Measurements from ENCODE around the gene BCL11A.
"Not testable (repeated sequence)": the region's sequence is repeated elsewhere in the genome, so short reads cannot be mapped to it uniquely, and the experiment has no call there.

Gene BCL11A

DNA sequence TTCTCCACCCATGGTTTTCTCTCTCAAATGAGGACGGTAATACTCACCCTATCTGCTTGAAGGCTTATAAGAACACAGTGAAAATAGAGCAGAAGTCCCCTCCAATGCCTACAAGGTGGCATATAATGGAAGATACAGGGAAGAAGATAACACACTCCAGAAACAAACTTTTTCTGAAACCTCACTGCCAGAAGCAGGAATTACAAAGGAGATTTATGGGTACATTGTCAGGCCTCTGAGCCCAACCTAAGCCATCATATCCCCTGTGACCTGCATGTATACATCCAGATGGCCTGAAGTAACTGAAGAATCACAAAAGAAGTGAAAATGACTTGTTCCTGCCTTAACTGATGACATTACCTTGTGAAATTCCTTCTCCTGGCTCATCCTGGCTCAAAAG is 136.2 kb downstream of the BCL11A start:
- not testable (repeated sequence) for FAIRE-seq

DNA sequence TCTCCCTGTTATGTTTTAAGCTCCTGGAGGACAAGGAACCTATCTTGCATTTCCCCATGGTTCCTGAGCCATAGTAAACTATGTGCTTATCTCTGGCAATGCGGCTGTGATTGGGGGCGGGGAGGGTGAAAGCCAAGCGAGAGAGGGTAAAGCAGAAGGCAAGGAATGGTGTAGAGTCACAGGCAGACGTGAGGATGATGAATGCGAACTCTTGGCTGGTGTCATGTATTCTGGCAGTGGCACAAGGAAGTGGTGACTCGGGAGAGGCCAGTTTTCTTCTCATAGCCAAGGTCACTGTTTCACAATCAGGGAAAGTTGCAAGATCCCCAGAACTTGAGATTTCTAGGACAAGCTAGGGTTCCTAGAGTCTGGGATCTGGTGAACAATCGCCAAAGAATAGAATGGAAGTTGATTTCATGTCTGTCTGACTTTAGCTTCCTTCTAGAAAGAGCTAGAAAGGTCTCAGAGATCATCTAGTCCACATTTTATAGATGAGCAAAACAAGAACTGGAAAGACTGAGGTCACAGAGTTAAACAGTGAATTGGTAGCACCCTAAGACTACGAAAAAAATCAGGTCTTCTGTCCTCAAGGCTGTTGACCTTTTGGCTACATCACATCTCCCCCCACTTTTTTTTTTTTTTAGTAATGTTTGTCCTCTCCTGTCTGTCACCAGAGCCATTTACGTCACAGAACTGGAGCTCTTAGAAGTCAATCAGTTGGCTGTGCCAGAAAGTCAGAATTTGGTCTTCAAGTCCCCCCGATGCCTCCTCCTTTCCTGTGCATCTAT is 137.0 kb downstream of the BCL11A start:
- FAIRE-seq = no peak

DNA sequence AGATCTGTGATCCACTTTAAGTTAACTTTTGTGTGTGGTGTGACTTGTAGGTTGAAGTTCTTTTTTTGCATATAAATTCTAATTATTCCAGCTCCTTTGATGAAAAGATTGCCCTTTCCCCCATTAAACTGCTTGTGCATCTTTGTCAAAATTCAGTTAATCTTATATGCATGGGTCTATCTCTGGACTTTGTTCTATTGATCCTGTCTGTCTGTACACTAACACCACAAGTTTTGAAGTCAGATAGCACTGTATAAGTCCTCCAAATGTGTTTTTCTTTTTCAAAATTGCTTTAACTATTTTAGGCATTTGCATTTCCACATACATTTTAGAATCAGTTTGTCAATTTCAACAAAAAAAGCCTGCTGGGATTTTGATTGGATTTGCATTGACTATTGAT is 137.6 kb downstream of the BCL11A start:
- FAIRE-seq = no peak

DNA sequence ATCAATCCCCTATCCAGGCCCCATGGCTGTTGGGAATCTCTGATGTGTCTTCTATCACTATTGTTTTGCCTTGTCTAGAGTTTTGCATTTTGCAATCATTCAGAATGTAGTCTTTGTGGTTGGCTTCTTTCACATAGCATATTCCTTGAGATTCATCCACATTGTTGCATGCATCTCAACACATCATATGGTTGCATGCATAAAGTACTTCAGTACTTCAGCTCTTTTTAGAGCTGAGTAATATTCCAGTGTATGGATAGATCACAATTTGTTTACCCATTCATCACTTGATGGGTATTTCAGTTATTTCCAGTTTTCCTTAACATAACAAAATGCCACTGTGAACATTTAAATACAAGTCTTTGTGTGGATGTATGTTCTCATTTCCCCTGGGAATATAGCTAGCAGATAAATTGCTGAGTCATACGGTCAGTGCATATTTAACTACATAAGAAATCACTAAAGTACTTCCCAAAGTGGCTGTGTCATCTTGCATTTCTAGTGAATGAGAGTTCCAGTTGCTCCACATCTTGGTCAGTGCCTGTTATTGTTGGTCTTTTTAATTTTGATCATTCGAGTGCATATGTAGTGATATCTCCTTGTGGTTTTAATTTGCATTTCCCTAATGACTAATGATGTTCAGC is 138.8 kb downstream of the BCL11A start:
- FAIRE-seq = no peak

DNA sequence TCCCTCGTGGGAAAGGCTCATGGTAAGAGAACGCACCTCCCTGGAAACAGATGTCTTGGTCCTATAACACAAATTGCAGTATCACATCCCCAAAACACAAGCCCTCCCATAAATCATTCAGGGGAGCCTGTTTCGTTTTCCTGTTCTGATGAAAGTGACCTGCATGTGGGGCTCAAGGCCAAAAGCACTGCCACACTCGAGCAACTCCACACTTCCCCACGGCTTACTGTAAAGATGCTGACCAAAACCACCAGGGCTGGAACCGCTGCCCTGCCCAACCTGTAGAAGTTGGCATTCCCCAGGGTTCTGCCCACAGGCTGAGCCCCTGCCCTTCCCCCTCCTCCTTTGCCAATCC is 139.7 kb downstream of the BCL11A start:
- no peak for FAIRE-seq

DNA sequence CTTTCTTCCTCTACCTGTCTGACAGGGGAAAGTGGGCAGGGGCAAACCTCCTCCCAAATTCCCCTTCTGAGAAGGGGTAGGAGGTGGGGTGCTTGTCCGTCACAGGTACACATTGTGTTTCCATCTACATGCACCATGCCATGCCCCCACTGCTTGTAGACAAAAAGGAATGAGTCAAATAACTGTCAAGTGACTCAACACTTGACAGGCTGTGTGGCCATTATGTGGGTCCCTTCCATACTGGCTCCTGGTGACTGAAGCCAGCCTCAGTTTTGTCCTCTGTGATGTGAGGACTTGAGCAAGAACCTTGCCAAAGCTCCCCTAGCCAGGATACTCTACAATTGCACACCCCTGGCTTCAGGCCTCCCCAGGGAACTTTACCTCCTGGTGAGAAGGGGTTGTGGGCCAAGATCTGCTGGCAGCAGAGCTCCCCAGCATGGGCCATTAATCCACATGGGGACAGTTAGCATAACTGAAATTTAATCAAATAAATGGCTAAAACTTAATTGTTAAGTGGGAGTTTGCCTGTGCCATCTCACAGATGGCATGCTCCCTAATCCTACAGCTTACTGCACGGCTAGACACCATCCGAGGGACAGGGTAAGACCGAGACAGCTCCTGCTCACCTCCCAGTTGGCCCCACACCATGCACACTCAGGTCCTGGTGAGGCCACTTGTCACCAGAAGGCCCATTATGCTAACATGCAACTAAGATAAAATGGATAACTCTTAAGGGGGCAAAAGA is 140.2 kb downstream of the BCL11A start:
- FAIRE-seq = no peak

DNA sequence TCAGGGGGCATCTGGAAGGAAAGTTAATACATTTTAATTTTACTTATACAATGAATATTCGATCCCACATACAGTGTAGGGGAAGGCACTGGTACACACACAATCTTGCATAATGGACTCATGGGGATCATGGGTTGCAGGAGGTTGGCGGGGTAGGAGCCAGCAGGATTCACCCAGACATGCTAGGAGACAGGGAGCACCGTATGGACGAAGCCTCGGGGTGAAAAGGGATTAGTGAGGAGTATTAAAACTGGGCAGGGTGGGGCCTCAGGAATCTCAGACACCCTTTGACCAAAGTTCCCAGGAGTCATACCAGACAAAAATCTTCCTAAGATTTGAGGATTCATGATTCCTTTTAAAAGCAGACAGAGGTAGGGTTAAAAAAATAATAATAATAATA is 140.8 kb downstream of the BCL11A start:
- no peak for FAIRE-seq

DNA sequence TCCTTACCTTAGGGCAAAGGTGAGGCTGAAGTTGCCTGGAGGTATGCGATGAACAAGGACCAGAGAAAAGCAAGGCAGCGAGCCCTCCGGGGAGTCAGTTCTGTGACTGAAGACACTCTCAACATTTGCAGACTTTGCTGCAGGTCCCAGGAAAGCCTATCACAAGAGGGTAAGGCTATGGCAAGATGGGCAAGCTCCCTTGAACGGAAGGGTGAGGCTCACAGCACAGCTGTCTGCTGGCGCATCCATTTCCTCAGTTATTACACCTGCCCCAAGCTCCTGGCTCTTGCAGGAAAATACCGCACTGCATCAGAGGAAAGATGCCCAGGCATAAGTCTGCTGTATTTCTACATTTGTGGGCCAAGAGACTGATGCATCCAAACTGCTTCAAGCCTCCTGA is 141.4 kb downstream of the BCL11A start:
- FAIRE-seq = no peak

DNA sequence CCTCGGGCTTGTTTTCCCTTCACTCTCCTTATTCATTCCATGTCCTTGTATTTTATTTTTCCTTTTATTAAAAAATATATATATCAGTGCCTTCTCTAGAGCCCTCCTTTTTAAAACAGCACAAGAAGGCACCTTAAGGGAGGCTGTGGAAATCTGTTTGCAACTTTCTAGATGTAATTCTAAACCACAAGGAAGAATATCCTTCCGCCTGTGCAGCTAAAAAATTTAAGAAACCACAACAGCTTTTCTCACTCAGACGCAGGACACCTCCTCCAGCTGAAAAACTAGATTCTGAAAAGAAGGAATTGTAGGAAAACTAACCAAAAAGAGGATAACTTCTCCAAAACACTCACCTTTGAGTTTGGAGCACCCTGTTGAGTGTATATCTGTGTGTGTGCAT is 142.2 kb downstream of the BCL11A start:
- FAIRE-seq = no peak

DNA sequence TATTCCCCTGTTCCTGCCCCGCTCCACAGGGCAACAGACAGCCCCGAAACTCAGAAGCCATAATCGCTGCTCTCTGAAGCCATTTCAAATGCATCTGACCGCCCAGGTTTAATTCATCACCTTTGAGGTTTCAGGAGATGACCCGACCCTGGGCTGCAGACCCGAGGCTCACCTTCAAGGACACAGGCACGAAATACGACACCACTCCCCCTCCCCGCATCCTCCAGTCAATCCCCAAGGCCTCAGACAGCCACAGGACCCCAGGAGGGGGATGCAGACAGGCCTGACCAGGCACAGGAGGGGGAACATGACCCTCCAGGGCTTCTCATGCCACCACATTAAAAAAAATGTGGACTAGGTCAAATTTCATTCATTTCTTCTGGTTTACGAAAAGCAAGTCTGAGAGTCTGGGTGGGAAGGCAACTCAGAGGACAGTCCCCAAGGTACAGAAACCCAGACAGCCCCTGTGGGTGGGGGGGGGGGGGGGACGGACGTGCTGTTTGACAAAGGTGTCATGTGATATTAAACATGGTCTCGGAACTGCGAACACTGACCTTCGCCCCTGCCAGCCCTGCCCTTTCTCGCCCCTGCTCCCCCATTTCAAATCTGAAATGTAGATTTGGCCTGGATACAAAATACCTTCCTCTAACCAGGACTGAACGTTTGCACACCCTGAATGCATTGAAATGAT is 142.9 kb downstream of the BCL11A start:
- FAIRE-seq = no peak

DNA sequence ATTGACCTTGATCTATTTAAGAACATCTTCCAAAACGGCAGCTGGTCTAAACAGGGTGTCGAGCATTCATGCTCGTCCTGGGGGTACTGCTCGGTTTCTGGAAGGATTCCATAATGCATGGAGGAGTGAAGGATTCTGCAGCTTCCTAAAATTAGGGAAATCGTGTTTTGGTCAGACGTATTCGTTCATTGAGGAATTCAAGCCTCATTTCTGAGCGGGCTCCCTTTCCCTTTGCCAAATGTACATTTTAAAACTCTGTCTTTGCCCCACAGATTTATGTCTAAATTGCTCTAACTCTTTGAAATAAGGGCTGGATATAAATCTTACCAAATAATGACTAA is 144.0 kb downstream of the BCL11A start:
- no peak for FAIRE-seq

DNA sequence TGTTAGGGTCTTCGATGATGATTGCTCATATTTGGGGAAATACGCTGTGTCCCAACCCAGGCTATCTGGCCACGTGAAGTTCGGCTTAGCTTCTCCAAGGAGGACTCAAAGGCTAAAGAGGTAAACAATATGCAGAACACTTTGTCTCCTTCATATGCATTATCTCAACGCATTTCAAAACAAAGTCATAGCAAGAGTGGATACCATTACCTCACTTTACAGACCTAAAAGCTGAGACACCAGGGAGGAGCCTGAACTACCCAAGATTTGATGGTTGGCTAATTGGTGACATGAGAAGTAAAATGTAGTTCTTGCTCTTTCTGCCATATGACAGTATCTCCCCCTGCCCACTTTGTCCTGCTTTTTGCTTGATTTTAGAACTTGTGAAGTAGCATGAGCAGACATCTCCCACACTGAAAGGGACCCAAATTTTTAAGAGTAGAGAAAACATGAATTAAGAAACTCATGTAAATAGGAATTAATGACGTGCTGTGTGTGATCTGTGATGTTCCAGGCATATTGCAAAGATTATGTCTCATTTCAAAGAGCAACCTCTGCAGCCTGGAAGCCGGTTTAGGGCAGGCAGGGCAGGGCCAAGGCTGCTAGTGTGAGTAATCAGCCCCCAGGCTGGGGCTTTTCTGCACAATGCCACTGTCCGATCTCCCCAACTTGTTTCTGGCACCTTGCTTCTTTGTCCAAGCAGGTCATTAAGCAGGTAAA is 144.5 kb downstream of the BCL11A start:
- FAIRE-seq = no peak

DNA sequence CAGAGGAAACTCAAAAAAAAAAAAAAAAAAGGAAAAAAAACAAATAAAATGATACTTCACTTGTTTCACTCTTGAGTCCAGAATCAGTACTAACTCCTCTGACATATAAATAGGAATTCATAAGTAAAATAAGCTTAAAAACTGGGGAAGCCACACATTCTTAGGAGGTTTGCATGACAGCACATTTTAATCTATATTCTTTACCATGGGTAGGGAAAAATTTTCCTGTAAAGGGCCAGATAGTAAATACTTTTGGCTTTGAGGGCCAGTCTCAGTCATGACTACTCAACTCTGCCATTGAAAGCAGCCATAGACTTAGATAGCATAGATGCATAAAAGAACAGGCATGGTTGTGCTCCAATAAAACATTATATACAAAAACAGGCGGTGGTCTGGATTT is 145.2 kb downstream of the BCL11A start:
- no peak for FAIRE-seq

DNA sequence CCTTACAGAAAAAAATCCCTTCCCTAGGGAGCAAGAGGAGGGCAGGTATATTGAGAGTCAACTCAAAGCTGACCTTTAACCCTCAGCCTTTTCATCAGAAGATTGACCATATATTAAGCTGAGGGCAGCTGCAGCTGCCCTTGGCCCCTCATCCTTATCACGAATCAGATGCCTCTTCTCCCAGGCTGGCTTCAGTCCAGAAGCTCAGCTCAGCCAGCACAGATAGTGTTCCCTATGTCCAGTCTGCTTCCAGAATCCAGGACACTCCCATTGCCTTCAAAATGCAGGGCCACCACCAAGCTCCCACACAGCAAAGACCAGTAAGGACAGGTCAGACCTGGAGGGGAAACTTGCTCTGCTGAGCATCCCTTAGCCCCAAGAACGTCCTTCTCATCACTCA is 146.1 kb downstream of the BCL11A start:
- no peak for FAIRE-seq

DNA sequence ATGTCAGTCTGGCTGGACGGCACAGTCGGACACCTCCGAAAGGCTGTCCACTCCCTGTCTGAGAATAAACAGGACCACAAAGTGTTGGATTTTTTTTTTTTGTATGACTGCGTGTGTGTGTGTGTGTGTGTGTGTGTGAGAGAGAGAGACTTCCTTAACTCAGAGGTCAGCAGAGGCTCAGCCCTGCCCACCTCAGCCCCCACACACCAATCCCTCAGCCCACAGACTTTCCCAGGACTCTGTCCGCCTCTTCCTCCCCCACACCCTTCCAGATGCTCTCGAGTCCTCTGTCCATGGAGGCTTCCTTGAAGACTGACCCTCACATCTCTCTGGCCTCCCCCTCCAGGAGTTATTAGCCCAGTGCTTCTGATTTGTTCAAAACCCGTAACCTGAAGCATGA is 147.3 kb downstream of the BCL11A start:
- no peak for FAIRE-seq

DNA sequence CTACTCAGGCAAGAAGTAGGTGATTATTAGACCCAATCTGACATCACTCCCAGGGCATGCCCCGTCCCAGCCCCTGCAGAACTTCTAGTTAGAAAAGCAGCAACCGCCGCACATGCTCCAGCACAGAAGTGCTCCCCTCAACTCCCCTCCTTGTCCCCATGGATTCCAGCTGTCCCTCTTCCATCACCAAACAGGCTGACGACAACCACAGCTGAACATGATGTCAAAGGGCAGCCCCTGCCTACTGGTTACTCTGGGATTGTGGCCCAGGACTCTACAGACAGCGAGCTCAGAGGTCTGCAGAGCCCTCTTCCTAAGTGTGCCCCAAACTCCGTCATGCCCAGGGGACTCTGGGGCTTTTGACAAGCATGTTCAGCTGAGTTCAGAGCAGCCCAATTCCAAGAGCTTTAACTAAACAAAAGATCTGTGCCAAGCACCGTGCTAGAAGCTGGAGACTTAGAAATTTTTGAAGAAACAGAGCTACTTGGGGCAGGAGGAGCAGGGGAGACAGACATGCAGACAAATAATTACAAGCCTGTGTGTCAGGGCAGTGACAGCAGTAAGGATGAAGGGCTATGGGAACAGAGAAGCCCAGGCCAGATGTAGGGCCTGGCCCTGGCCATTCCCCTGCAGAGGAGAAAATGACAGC is 148.1 kb downstream of the BCL11A start:
- no peak for FAIRE-seq
